HG03095 (cell line): Measurements from ENCODE around the gene GBP1.
"Not testable (repeated sequence)": the region's sequence is repeated elsewhere in the genome, so short reads cannot be mapped to it uniquely, and the experiment has no call there.

Source experiments
- ATAC-seq: cut with Tn5 transposase; IDR thresholded peaks from one replicate; pipeline ENCODE4 v1.9.1; 2021; ENCODE audit warnings: moderate library complexity; ENCODE audit not compliant: unreplicated experiment

The GBP1 gene

DNA sequence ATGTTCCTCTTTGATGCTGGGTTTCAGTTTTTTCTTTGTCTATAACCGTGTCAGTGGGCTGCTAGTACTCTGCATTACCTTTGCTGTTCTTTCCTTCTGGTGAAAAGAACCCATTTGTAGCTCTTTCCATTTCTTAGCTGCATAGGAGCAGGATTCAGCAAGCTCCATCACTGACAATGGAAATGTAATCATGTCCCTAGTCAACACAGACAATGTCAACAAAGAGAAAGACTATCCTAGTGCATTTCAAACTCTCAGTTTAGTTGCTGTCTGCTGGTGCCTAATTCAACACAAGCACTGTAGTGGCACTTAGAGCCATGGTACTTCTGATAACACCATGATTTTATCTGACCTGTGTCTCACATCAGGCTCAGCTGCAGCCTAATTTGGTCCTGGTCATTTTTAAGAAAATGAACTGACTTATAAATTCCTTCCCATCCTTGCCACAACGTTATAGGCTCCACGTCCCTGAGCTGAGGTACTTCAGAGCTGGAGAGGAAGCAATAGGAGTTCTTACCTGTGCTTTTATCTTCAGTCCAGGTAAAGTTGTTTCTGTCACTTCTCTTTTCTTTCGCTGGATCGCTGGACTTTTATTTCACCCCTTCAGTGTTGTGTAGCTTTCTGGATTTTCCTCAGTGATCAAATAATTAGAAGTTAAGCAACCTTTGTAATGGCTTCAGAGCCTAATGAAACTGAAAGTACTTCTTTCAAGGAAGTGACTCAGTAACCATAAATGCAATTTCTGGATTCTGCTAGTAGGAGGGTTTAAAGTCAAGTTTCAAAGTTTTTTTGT, 42.6 kb downstream of the GBP1 start, which contains the start of gene GBP3:
TSS of gene GBP3 (minus strand) at position 700 of the 793 bp plus-strand sequence. CDS start 2,145 bp downstream, outside the sequence.
- peak; percentile 82 for ATAC-seq

DNA sequence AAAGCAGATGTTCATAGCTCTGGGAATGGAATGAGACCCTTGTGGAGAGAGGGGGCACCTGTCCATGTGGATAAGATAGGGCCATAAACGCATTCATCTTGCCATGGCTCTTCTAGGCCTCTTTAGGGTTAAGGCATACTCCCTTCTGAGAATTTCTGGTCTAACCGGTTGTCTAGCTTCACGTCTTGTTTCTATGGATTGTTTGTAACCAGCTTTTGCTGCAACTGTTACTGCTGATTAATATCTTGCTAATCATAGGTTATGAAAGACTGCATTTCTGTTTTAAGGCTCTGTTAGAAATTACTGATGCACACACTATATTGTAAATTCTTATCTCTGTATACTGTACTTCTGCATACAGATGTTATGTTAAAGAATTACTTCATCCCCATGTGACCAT, 46.7 kb downstream of the GBP1 start:
- ATAC-seq, result not testable (repeated sequence)

DNA sequence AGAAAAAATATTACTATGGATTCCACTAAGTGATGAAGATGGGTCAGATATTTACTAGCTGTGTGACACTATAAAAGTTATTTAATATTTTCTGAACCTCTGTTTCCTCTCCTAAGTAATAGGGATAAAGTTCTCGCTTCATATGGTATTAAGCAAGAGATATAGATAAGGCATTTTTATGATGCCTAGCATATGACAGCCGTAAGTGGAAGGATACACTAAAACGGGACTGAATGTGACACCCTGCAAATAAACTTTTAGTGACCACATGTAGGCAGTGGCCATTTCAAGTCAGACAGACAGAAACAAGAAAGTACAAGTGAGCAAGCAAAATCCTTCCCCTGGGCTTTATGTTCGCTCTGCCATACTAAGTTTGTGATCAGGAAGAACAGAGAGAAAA, 56.5 kb downstream of the GBP1 start:
- ATAC-seq, result no peak

DNA sequence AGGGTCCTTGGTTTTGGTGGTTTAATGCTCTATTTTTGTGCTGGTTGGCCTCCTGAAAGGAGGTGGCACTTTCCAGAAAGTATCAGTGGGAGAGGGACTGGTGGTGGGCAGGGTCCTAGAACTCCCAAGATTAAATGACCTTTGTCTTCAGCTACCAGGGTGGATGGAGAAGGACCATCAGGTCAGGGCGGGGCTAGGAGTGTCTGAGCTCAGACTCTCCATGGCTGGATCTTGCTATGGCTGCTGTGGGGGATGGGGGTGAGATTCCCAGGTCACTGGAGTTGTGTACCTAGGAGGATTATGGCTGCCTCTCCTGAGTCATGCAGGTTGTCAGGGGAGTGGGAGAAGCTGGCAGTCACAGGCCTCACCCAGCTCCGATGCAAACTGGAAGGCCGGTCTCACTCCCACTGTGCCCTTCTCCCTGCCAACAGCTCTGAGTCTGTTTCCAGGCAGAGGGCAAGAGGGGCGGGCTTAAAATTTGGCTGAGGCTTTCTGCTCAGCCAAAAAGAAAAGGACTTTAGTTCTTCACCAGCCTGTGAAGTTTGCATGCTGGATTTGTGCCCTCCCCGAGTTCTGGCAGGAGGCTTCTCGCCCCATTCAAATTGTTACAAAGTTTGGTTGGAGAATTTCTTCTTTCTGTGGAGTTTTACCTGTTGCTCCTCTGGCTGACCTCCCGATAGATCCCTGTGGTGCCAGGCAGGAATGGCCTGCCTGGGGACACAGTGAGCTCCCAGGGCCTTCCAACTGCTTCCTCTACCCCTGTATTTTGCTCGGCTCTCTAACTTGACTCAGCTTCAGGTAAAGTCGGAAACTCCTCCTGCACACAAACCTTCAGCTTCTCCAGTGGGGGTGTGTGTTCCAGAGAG, 59.5 kb downstream of the GBP1 start:
- no peak for ATAC-seq
